GM23248 (cell line): Measurements from ENCODE around the gene EFHB. TPM values are rescaled to one million over a fixed set of nuclear protein-coding genes. Genes with fewer than 3 reads are reported as not detected.

ENCODE experiments used
- DNase-seq: peaks from one replicate; pipeline ENCODE4 v3.0.0-alpha.2; 2015
- H2AFZ ChIP-seq: fragments of 200-600 bp; sonication (generic); 2 replicates; pipeline ENCODE4 v1.6.1; 2016; ENCODE audit warnings: antibody characterized with exemption
- H3F3A ChIP-seq: fragments of 200-600 bp; sonication (generic); 2 replicates; pipeline ENCODE4 v1.6.1; 2016; ENCODE audit warnings: mild to moderate bottlenecking, antibody characterized with exemption, mixed run types; ENCODE audit not compliant: insufficient read depth
- H3K27ac ChIP-seq: fragments of 200-600 bp; sonication (generic); 2 replicates; pipeline ENCODE4 v1.5.1; 2016; ENCODE audit warnings: mild to moderate bottlenecking
- H3K27me3 ChIP-seq: fragments of 200-600 bp; sonication (generic); replicated peaks from 2 replicates; pipeline ENCODE4 v1.6.1; 2016; ENCODE audit warnings: mild to moderate bottlenecking; ENCODE audit not compliant: insufficient read depth
- H3K36me3 ChIP-seq: fragments of 200-600 bp; sonication (generic); 2 replicates; pipeline ENCODE4 v1.6.1; 2016; ENCODE audit warnings: low read depth, mild to moderate bottlenecking
- H3K4me1 ChIP-seq: fragments of 200-600 bp; sonication (generic); 2 replicates; pipeline ENCODE4 v1.6.1; 2016; ENCODE audit warnings: mild to moderate bottlenecking; ENCODE audit not compliant: insufficient read depth
- H3K4me2 ChIP-seq: fragments of 200-600 bp; sonication (generic); one replicate; pipeline ENCODE4 v1.6.1; 2016; ENCODE audit warnings: mild to moderate bottlenecking; ENCODE audit not compliant: unreplicated experiment
- H3K4me3 ChIP-seq: fragments of 200-600 bp; sonication (generic); 2 replicates; pipeline ENCODE4 v1.5.1; 2016; ENCODE audit warnings: mild to moderate bottlenecking
- H3K79me2 ChIP-seq: fragments of 200-600 bp; sonication (generic); 2 replicates; pipeline ENCODE4 v1.6.1; 2016; ENCODE audit warnings: mild to moderate bottlenecking; ENCODE audit not compliant: insufficient read depth
- H3K9ac ChIP-seq: fragments of 200-600 bp; sonication (generic); 2 replicates; pipeline ENCODE4 v1.6.1; 2016; ENCODE audit warnings: mild to moderate bottlenecking
- H3K9me2 ChIP-seq: fragments of 200-600 bp; sonication (generic); 2 replicates; pipeline ENCODE4 v1.6.1; 2016; ENCODE audit warnings: mixed run types, mild to moderate bottlenecking, moderate library complexity; ENCODE audit not compliant: insufficient read depth
- H3K9me3 ChIP-seq: fragments of 200-600 bp; sonication (generic); one replicate; pipeline ENCODE4 v1.6.1; 2017; ENCODE audit warnings: low read depth
- H4K20me1 ChIP-seq: fragments of 200-600 bp; sonication (generic); 2 replicates; pipeline ENCODE4 v1.6.0; 2016; ENCODE audit not compliant: insufficient read depth
- EZH2 ChIP-seq: fragments of 200-600 bp; sonication (generic); IDR thresholded peaks from 2 replicates; pipeline ENCODE4 v1.6.1; 2018; ENCODE audit warnings: antibody characterized with exemption, mild to moderate bottlenecking; ENCODE audit not compliant: insufficient read depth, poor library complexity, severe bottlenecking
- EZH2phosphoT487 ChIP-seq: fragments of 200-600 bp; sonication (generic); IDR thresholded peaks from 2 replicates; pipeline ENCODE4 v1.6.1; 2018; ENCODE audit warnings: antibody characterized with exemption, moderate library complexity, mild to moderate bottlenecking, low read depth; ENCODE audit not compliant: insufficient read depth
- WGBS, 2 experiments: methylation state at CpG; one replicate each; pipeline ENCODE4 v1.1.6; 2015 to 2017; ENCODE audit warnings: low lambda C conversion rate in 2 of 2, low coverage in 1 of 2; ENCODE audit errors: missing lambda C conversion rate in 2 of 2; 5-methylcytosine and 5-hydroxymethylcytosine counted together
- in situ Hi-C: fragments of 300-500 bp; cut with MboI; formaldehyde crosslinking; loops from 2 replicates; pipeline ENCODE4 v1.15.0; 2020
- polyA plus RNA-seq: library from polyadenylated mRNA; unstranded; fragments of >200 nt; fragmentation: Nextera tagmentation; extraction: Ambion mirVana; gene quantifications from 2 replicates; pipeline ENCODE4 v1.2.1, GENCODE V29; 2016
- total RNA-seq: library from RNA; depleted of rRNA; stranded (reverse); fragments of >200 nt; shearing (Covaris generic); gene quantifications from 2 replicates; pipeline ENCODE4 v1.2.3, GENCODE V29; 2014; rRNA removed

The EFHB gene
- total RNA-seq = 0.13 and 2.9 TPM in 2 replicates
- 1.0 and 1.3 TPM in 2 replicates for polyA plus RNA-seq

GRCh38 chr3:19934098-19934566, at the start of gene EFHB:
Gene EFHB (minus strand): TSS chr3:19934217. CDS start chr3:19934018, 199 bp downstream.
- 0 out of 2 replicates have a peak, but pooled peaks cover 6% of the 10 kb centered on the region for H3K4me1 ChIP-seq
- H3K4me3 ChIP-seq = no peak within 1 kb of the TSS
- in situ Hi-C loops = no loop called here
- no peaks in the 10 kb centered on the region for H4K20me1 ChIP-seq
- no peak within 1 kb of the TSS for H3K27ac ChIP-seq
- H2AFZ ChIP-seq = no peak within 1 kb of the TSS
- no peaks in the 10 kb centered on the region for H3K9me2 ChIP-seq
- peak; percentile 19 for DNase-seq
- 44 to 47% methylated on average over 4 to 5 of the region's 5 CpGs for WGBS, 2 experiments
- no peak within 1 kb of the TSS for H3K4me2 ChIP-seq
- H3F3A ChIP-seq = no peaks in the 10 kb centered on the region
- TF ChIP-seq EZH2phosphoT487 (no peak), EZH2 (no peak)
- H3K36me3 ChIP-seq = no peaks in the 10 kb centered on the region
- H3K79me2 ChIP-seq = no peaks in the 10 kb centered on the region
- H3K9ac ChIP-seq = no peak within 1 kb of the TSS
- H3K9me3 ChIP-seq = no peaks in the 10 kb centered on the region
- H3K27me3 ChIP-seq = no peaks in the 10 kb centered on the region

GRCh38 chr3:19972054-19972453, 38.0 kb upstream of the EFHB start:
- Histone ChIP-seq H3K9ac (no peak overlapping the region), H3K27ac (no peak overlapping the region; the same call in 1 of the 2 replicates), H3K9me3 (no peaks in the 10 kb centered on the region), H3K79me2 (peaks cover 98% of the 10 kb centered on the region), H3K27me3 (no peaks in the 10 kb centered on the region), H2AFZ (no peak overlapping the region), H3K9me2 (no peaks in the 10 kb centered on the region), H3K4me1 (peaks cover 17% of the 10 kb centered on the region), H3K4me2 (peak overlapping the region; percentile 5), H3K36me3 (peaks cover 35% of the 10 kb centered on the region), H4K20me1 (peaks cover 27% of the 10 kb centered on the region), H3K4me3 (no peak overlapping the region), H3F3A (peaks cover 21% of the 10 kb centered on the region)
- 38 to 47% methylated on average over 3 of the region's 3 CpGs for WGBS, 2 experiments
- DNase-seq = peak; percentile 46
- TF ChIP-seq EZH2phosphoT487 (no peak), EZH2 (no peak)
- in situ Hi-C loops = no loop called here

GRCh38 chr3:19970327-19970726, 36.3 kb upstream of the EFHB start:
- no peaks in the 10 kb centered on the region for H3K9me2 ChIP-seq

GRCh38 chr3:19967812-19968211, 33.8 kb upstream of the EFHB start:
- 87 to 88% methylated on average over 4 of the region's 4 CpGs for WGBS, 2 experiments

More at GRCh38 chr3:19970327-19970726, 36.3 kb upstream of the EFHB start:
- Histone ChIP-seq H4K20me1 (peaks cover 27% of the 10 kb centered on the region), H3K79me2 (peaks cover 100% of the 10 kb centered on the region), H3K27me3 (no peaks in the 10 kb centered on the region), H3K27ac (no peak overlapping the region), H3K9ac (no peak overlapping the region), H3K4me1 (peaks cover 17% of the 10 kb centered on the region), H3K9me3 (no peaks in the 10 kb centered on the region), H2AFZ (no peak overlapping the region), H3K36me3 (peaks cover 23% of the 10 kb centered on the region), H3K4me3 (no peak overlapping the region), H3F3A (peaks cover 20% of the 10 kb centered on the region), H3K4me2 (no peak overlapping the region)
- 86 to 88% methylated on average over 8 of the region's 8 CpGs for WGBS, 2 experiments
- no peak for DNase-seq
- TF ChIP-seq EZH2phosphoT487 (no peak), EZH2 (no peak)
- in situ Hi-C loops = no loop called here

More at GRCh38 chr3:19967812-19968211, 33.8 kb upstream of the EFHB start:
- Histone ChIP-seq H2AFZ (no peak overlapping the region), H3K9ac (no peak overlapping the region), H4K20me1 (peaks cover 23% of the 10 kb centered on the region), H3K27ac (no peak overlapping the region), H3K4me2 (no peak overlapping the region), H3K79me2 (peaks cover 100% of the 10 kb centered on the region), H3K9me3 (no peaks in the 10 kb centered on the region), H3K36me3 (peaks cover 17% of the 10 kb centered on the region; the same call in 1 of the 2 replicates), H3F3A (peaks cover 7% of the 10 kb centered on the region), H3K27me3 (no peaks in the 10 kb centered on the region), H3K4me3 (no peak overlapping the region), H3K9me2 (no peaks in the 10 kb centered on the region), H3K4me1 (peaks cover 15% of the 10 kb centered on the region)
- in situ Hi-C loops = no loop called here
- TF ChIP-seq EZH2 = no peak
- TF ChIP-seq EZH2phosphoT487 = no peak
- DNase-seq = no peak
